GM12878 (cell line): ENCODE results near the gene NEU1. TPM values are rescaled to one million over a fixed set of nuclear protein-coding genes. Genes with fewer than 3 reads are reported as not detected.
"Not testable (repeated sequence)": the region's sequence is repeated elsewhere in the genome, so short reads cannot be mapped to it uniquely, and the experiment has no call there.

Experiments
- ATAC-seq: fragments of 200-7000 bp; cut with Tn5 transposase; 3 replicates; pipeline ENCODE4 v1.9.1; 2020; ENCODE audit warnings: mild to moderate bottlenecking, moderate library complexity
- BruUV-seq: library from RNA; stranded (reverse); fragments of 400-500 nt; replicated peaks from 2 replicates; lab custom pipeline; 2021; lab: Mats Ljungman, UMichigan
- CTCF ChIA-PET: fragments of 300-600 bp; sonication (Branson Sonifier 250); formaldehyde crosslinking; extraction: SDS; loops from one replicate; lab custom pipeline; 2021; ENCODE audit warnings: inconsistent platforms; lab: Yijun Ruan, JAX
- POLR2A ChIA-PET: fragments of 350-600 bp; formaldehyde crosslinking; extraction: SDS; loops from one replicate; lab custom pipeline; 2021; ENCODE audit warnings: inconsistent platforms; lab: Charles Lee
- RAD21 ChIA-PET: fragments of 300-600 bp; sonication (Branson Sonifier 250); formaldehyde crosslinking; loops from one replicate; lab custom pipeline; 2023; ENCODE audit warnings: antibody characterized with exemption; ENCODE audit not compliant: unreplicated experiment; lab: Charles Lee
- SMC1A ChIA-PET: fragments of 300-600 bp; sonication (Branson Sonifier 250); formaldehyde crosslinking; loops from one replicate; lab custom pipeline; 2023; ENCODE audit not compliant: unreplicated experiment, uncharacterized antibody; lab: Charles Lee
- DNase-seq: peaks from one replicate; pipeline ENCODE4 v3.0.0-alpha.2; 2011; ENCODE audit warnings: low read depth, low spot score
- FAIRE-seq: peaks from 3 replicates; lab custom pipeline; 2011; peaks lifted over from hg19 to GRCh38; lab: Jason Lieb, UNC
- H2AFZ ChIP-seq: 2 replicates; pipeline ENCODE4 v1.6.0; 2011; ENCODE audit warnings: low read depth, low read length, control low read depth; ENCODE audit not compliant: control insufficient read depth
- H3K27ac ChIP-seq: 2 replicates; pipeline ENCODE4 v1.5.1; 2011; ENCODE audit warnings: control low read depth; ENCODE audit not compliant: control insufficient read depth, insufficient read depth
- H3K27me3 ChIP-seq, 2 experiments: replicated peaks in 1 of 2; 2 replicates each; pipeline versions ENCODE4 v1.6.0 to v1.6.1; 2011; ENCODE audit warnings: low read length in 1 of 2; ENCODE audit not compliant: control insufficient read depth in 2 of 2, insufficient read depth in 2 of 2
- H3K36me3 ChIP-seq, 2 experiments: 2 replicates each; pipeline ENCODE4 v1.5.1; 2011; ENCODE audit warnings: low read length in 1 of 2; ENCODE audit not compliant: control insufficient read depth in 2 of 2, insufficient read depth in 2 of 2
- H3K4me1 ChIP-seq: 2 replicates; pipeline ENCODE4 v1.6.1; 2011; ENCODE audit warnings: mild to moderate bottlenecking, low read length, moderate library complexity, mixed read lengths; ENCODE audit not compliant: control insufficient read depth, insufficient read depth
- H3K4me2 ChIP-seq: 2 replicates; pipeline ENCODE4 v1.6.0; 2011; ENCODE audit warnings: control low read depth; ENCODE audit not compliant: control insufficient read depth, insufficient read depth
- H3K4me3 ChIP-seq: fragments of 200-600 bp; sonication (generic); 2 replicates; pipeline ENCODE4 v1.5.1; 2016
- H3K79me2 ChIP-seq: 2 replicates; pipeline ENCODE4 v1.6.0; 2011; ENCODE audit warnings: low read length; ENCODE audit not compliant: control insufficient read depth, insufficient read depth
- H3K9ac ChIP-seq: 2 replicates; pipeline ENCODE4 v1.8.0; 2011; ENCODE audit warnings: low read length, control low read depth, mixed read lengths; ENCODE audit not compliant: control insufficient read depth, insufficient read depth
- H3K9me3 ChIP-seq: replicated peaks from 3 replicates; pipeline ENCODE4 v1.5.1; 2011; ENCODE audit warnings: mild to moderate bottlenecking, low read length; ENCODE audit not compliant: control insufficient read depth, insufficient read depth
- H4K20me1 ChIP-seq: 2 replicates; pipeline ENCODE4 v1.6.0; 2011; ENCODE audit not compliant: control insufficient read depth, insufficient read depth
- BMI1 ChIP-seq: fragments of 450-650 bp; IDR thresholded peaks from 2 replicates; pipeline ENCODE4 v1.6.1; 2016; ENCODE audit warnings: mild to moderate bottlenecking, moderate library complexity, borderline replicate concordance
- CBFB ChIP-seq: IDR thresholded peaks from 2 replicates; pipeline ENCODE4 v1.6.1; 2016; ENCODE audit warnings: antibody characterized with exemption, low read depth
- CUX1 ChIP-seq: IDR thresholded peaks from 2 replicates; pipeline ENCODE4 v1.6.1; 2012; ENCODE audit warnings: improper control_type of control experiment, low read depth, low read length; ENCODE audit not compliant: insufficient replicate concordance
- YBX1 ChIP-seq: fragments of 450-650 bp; IDR thresholded peaks from 2 replicates; pipeline ENCODE4 v1.6.1; 2016; ENCODE audit warnings: antibody characterized with exemption
- ZNF217 ChIP-seq: fragments of 450-650 bp; IDR thresholded peaks from 2 replicates; pipeline ENCODE4 v1.6.1; 2017; ENCODE audit warnings: antibody characterized with exemption, mild to moderate bottlenecking
- ZNF622 ChIP-seq: fragments of 450-650 bp; IDR thresholded peaks from 2 replicates; pipeline ENCODE4 v1.6.1; 2017; ENCODE audit warnings: mild to moderate bottlenecking, inconsistent platforms
- WGBS: methylation state at CpG from one replicate; pipeline ENCODE4 v1.1.6; 2016; ENCODE audit warnings: low lambda C conversion rate; ENCODE audit not compliant: insufficient replicate concordance, insufficient coverage; ENCODE audit errors: missing lambda C conversion rate; 5-methylcytosine and 5-hydroxymethylcytosine counted together
- in situ Hi-C: fragments of 300-500 bp; cut with MboI; formaldehyde crosslinking; loops from 9 replicates; pipeline ENCODE4 v1.14.3; 2018; ENCODE audit warnings: mixed read lengths
- intact Hi-C: fragments of 100-400 bp; cut with micrococcal nuclease; formaldehyde crosslinking; loops from one replicate; pipeline ENCODE4 v1.14.2; 2022; ENCODE audit not compliant: unreplicated experiment
- polyA plus RNA-seq, 11 experiments: library from polyadenylated mRNA; depleted of rRNA in 4 of 11; unstranded in 6 of 11; stranded (reverse) in 5 of 11; fragments of >200 nt; fragmentation: Nextera tagmentation in 4 of 11; fragmentation: Illumina TruSeq in 1 of 11; extraction: Ambion mirVana in 4 of 11; extraction: Trizol in 1 of 11; gene quantifications; 1 replicate in 1 of 11; 2 replicates in 10 of 11; pipeline versions ENCODE4 v1.2.1 to v1.2.3, GENCODE V29; 2011 to 2016; ENCODE audit warnings: inconsistent platforms in 2 of 11, missing spikeins in 2 of 11, low read depth in 1 of 11
- total RNA-seq, 4 experiments: library from RNA; depleted of rRNA in 3 of 4; stranded (reverse); fragments of >200 nt in 3 of 4; fragmentation: Illumina TruSeq in 1 of 4; extraction: Trizol in 1 of 4; gene quantifications; 2 replicates each; pipeline versions ENCODE4 v1.2.1 to v1.2.3, GENCODE V29; 2013 to 2021

The NEU1 gene
- total and polyA plus RNA-seq, 10 of the 15 experiments (the other 5 are each of a cell fraction or from before 2014, with no cell fraction given) = 7.2 to 26.9 (median 21.6) TPM

- Histone ChIP-seq H2AFZ (no peak overlapping the region), H3K4me3 (no peak overlapping the region), H3K9me3 (no peaks in the 10 kb centered on the region), H3K27me3 (no peaks in the 10 kb centered on the region), H3K9ac (no peak overlapping the region), H3K36me3 (peaks cover 0 to 3% of the 10 kb centered on the region in 2 experiments; a peak in 1 of 4 replicates), H3K4me1 (peaks cover 11% of the 10 kb centered on the region), H3K27ac (no peak overlapping the region), H3K79me2 (no peaks in the 10 kb centered on the region; the same call in 1 of the 2 replicates), H4K20me1 (no peaks in the 10 kb centered on the region), H3K4me2 (no peak overlapping the region)
- CTCF ChIA-PET = interaction anchor here (0.7 kb wide), 1 partner anchor 131 kb away, joined by 4 read pairs; no protein-coding TSS in a partner anchor
- intact Hi-C loops = no loop called here
- no peak for TF ChIP-seq YBX1
- TF ChIP-seq CUX1 = no peak
- no peak for TF ChIP-seq BMI1
- no peak for TF ChIP-seq CBFB
- no peak for TF ChIP-seq ZNF622
- TF ChIP-seq ZNF217 = no peak
- BruUV-seq = no TSS peak
- ATAC-seq (no peak), DNase-seq (no peak), FAIRE-seq (no peak)
- RAD21 ChIA-PET = no interaction called here
- WGBS = 91% methylated on average over 8 of the region's 8 CpGs
- SMC1A ChIA-PET = no interaction called here
- in situ Hi-C loops = no loop called here
- POLR2A ChIA-PET = no interaction called here
These were observed 3.9 kb downstream of the NEU1 start for GRCh38 chr6:31858707-31859106.

- H4K20me1 ChIP-seq, intact Hi-C loops, H3K4me1 ChIP-seq, H3K36me3 ChIP-seq, FAIRE-seq, H3K9me3 ChIP-seq, SMC1A ChIA-PET, H3K4me2 ChIP-seq, H3K27me3 ChIP-seq, H3K79me2 ChIP-seq, DNase-seq, H3K27ac ChIP-seq, ATAC-seq, CTCF ChIA-PET, H3K4me3 ChIP-seq, RAD21 ChIA-PET, BruUV-seq, H3K9ac ChIP-seq, in situ Hi-C loops, H2AFZ ChIP-seq: not testable (repeated sequence)
- 89% methylated on average over 8 of the region's 8 CpGs for WGBS
- POLR2A ChIA-PET = interaction anchor here (0.5 to 0.7 kb wide), 3 partner anchors 19 to 924 kb away, joined by 3 to 5 read pairs (median 3); no protein-coding TSS in a partner anchor
These were observed 4.8 kb downstream of the NEU1 start for GRCh38 chr6:31857774-31858173.
